Choroid plexus epithelial cell (primary cell): ENCODE measurements around the gene CAVIN2.

Experiments used
- DNase-seq: peaks from one replicate; pipeline ENCODE4 v3.0.0-alpha.2; 2010; ENCODE audit warnings: low read depth
- H3K4me3 ChIP-seq: 2 replicates; pipeline ENCODE4 v1.5.1; 2011; ENCODE audit warnings: low read depth, mild to moderate bottlenecking, control low read depth, low read length, moderate library complexity
- TF ChIP-seq, protein P1 (sequence below): conservative IDR thresholded peaks from 2 replicates; pipeline ENCODE4 v1.5.1; 2011; ENCODE audit warnings: low read depth, mild to moderate bottlenecking, control low read depth, inconsistent platforms, low read length, moderate library complexity

Gene CAVIN2

GRCh38 chr2:191818133-191818532 is 28.8 kb downstream of the CAVIN2 start:
- no peak overlapping the region for H3K4me3 ChIP-seq
- no peak for DNase-seq
- TF ChIP-seq, protein P1, sequence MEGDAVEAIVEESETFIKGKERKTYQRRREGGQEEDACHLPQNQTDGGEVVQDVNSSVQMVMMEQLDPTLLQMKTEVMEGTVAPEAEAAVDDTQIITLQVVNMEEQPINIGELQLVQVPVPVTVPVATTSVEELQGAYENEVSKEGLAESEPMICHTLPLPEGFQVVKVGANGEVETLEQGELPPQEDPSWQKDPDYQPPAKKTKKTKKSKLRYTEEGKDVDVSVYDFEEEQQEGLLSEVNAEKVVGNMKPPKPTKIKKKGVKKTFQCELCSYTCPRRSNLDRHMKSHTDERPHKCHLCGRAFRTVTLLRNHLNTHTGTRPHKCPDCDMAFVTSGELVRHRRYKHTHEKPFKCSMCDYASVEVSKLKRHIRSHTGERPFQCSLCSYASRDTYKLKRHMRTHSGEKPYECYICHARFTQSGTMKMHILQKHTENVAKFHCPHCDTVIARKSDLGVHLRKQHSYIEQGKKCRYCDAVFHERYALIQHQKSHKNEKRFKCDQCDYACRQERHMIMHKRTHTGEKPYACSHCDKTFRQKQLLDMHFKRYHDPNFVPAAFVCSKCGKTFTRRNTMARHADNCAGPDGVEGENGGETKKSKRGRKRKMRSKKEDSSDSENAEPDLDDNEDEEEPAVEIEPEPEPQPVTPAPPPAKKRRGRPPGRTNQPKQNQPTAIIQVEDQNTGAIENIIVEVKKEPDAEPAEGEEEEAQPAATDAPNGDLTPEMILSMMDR = no peak

GRCh38 chr2:191815010-191815409 is 31.9 kb downstream of the CAVIN2 start:
- TF ChIP-seq, protein P1 = no peak
- no peak overlapping the region for H3K4me3 ChIP-seq
- no peak for DNase-seq

DNA sequence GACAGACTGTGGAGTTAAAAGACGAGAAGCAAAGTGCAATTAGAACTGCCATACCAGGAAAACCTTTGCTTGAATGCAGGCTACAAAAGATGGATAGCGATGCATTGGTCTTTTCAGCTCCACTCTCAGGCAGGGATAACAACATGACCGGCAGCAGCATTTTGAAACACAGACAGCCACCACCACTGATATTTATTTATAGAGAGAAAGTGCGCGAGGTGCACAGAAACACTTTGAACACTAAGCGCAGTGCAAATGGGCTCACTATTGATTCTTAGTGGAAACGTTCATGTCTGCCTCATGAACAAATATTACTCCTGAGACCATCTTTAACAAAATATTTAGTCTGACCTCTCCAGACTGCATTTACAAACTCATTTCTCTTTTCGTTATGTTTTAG is 32.9 kb downstream of the CAVIN2 start:
- H3K4me3 ChIP-seq = no peak overlapping the region
- TF ChIP-seq, protein P1 = no peak
- no peak for DNase-seq

- DNase-seq = peak; percentile 85
- H3K4me3 ChIP-seq = no peak overlapping the region
- TF ChIP-seq, protein P1 = peak; percentile 94
These were observed 34.9 kb downstream of the CAVIN2 start for GRCh38 chr2:191811807-191812602.

GRCh38 chr2:191806396-191806795 is 40.5 kb downstream of the CAVIN2 start:
- peak; percentile 60 for DNase-seq
- TF ChIP-seq, protein P1 = no peak
- H3K4me3 ChIP-seq = no peak overlapping the region

- no peak overlapping the region for H3K4me3 ChIP-seq
- no peak for DNase-seq
- TF ChIP-seq, protein P1 = no peak
These were observed 42.1 kb downstream of the CAVIN2 start for GRCh38 chr2:191804766-191805165.

- TF ChIP-seq, protein P1 = no peak
- no peak overlapping the region for H3K4me3 ChIP-seq
- DNase-seq = no peak
These were observed 43.9 kb downstream of the CAVIN2 start for GRCh38 chr2:191803007-191803406.
